Measurements from ENCODE around the gene UGDH.

DNA sequence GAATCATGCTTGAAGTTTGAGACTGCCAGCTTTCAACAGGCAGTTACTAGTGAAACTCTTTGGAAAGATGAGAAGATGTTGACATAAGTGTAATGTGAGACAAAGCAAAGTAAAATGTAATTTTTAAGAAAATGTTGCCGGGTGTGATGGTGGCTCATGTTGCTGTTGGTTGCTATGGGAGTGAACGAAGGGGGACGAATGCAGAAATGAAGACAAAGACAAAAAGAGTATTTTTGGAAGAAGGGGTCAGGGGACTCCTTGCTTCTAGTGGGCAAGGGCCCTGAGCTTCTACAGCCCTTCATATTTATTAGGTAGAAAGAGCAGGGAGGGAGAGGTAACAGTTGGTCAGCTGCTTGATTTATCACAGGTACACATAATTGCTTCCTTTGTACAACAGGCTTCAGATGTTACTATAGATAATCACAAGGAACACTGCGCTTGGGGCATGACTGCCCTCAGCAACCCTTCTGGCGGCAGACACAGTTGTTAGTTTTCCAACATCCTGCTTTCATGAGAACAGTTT, 11.9 kb upstream of the UGDH start:
- TF ChIP-seq POLR2A (IDR thresholded peaks at IDR 0.05): no peak
- TF ChIP-seq, protein P1, sequence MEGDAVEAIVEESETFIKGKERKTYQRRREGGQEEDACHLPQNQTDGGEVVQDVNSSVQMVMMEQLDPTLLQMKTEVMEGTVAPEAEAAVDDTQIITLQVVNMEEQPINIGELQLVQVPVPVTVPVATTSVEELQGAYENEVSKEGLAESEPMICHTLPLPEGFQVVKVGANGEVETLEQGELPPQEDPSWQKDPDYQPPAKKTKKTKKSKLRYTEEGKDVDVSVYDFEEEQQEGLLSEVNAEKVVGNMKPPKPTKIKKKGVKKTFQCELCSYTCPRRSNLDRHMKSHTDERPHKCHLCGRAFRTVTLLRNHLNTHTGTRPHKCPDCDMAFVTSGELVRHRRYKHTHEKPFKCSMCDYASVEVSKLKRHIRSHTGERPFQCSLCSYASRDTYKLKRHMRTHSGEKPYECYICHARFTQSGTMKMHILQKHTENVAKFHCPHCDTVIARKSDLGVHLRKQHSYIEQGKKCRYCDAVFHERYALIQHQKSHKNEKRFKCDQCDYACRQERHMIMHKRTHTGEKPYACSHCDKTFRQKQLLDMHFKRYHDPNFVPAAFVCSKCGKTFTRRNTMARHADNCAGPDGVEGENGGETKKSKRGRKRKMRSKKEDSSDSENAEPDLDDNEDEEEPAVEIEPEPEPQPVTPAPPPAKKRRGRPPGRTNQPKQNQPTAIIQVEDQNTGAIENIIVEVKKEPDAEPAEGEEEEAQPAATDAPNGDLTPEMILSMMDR (IDR thresholded peaks at IDR 0.05): no peak
